ENCODE data around the gene ARHGAP45.
"Not testable (repeated sequence)": the region's sequence is repeated elsewhere in the genome, so short reads cannot be mapped to it uniquely, and the experiment has no call there.

Gene ARHGAP45, protein sequence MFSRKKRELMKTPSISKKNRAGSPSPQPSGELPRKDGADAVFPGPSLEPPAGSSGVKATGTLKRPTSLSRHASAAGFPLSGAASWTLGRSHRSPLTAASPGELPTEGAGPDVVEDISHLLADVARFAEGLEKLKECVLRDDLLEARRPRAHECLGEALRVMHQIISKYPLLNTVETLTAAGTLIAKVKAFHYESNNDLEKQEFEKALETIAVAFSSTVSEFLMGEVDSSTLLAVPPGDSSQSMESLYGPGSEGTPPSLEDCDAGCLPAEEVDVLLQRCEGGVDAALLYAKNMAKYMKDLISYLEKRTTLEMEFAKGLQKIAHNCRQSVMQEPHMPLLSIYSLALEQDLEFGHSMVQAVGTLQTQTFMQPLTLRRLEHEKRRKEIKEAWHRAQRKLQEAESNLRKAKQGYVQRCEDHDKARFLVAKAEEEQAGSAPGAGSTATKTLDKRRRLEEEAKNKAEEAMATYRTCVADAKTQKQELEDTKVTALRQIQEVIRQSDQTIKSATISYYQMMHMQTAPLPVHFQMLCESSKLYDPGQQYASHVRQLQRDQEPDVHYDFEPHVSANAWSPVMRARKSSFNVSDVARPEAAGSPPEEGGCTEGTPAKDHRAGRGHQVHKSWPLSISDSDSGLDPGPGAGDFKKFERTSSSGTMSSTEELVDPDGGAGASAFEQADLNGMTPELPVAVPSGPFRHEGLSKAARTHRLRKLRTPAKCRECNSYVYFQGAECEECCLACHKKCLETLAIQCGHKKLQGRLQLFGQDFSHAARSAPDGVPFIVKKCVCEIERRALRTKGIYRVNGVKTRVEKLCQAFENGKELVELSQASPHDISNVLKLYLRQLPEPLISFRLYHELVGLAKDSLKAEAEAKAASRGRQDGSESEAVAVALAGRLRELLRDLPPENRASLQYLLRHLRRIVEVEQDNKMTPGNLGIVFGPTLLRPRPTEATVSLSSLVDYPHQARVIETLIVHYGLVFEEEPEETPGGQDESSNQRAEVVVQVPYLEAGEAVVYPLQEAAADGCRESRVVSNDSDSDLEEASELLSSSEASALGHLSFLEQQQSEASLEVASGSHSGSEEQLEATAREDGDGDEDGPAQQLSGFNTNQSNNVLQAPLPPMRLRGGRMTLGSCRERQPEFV

DNA sequence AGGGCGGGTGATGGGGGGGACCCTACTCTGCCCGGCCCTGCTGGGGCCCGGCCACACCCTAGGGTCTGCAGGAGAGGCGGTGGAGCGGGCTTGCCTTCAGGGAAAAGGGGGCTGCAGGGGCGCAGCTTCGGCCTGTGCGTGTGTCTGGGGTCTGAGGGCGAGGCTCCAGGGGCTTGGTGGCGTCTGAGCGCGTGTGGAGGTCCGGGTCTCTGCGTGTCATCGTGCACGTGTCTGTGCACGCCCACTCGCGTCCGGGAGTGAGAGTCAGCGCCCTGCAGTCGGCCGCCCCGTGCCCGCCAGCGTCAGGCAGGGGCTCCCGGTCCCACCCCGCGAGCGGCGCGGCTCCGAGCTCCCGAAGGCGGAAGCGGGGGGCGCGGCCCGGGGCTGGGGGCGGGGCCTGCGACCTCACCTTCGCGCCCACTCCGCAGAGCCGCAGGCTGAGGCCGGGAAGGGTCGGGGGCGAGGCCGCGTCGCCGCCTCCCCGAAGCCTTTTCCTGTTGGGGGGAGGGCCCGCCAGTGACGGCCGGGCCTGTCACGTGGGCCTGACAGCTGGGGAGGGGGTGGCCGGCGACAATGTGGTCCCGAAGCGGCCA is at the start of gene ARHGAP45:
TSS of gene ARHGAP45 (plus strand) at position 420 of the 593 bp plus-strand sequence. CDS start 239 bp downstream, outside the sequence.
- DNase-seq (ENCODE audit: low read depth in 2 of 2), result peak; percentile 73 to 82

GRCh38 chr19:1017906-1018305 is 49.1 kb upstream of the ARHGAP45 start:
- DNase-seq (ENCODE audit: low read depth in 2 of 2), result no peak

DNA sequence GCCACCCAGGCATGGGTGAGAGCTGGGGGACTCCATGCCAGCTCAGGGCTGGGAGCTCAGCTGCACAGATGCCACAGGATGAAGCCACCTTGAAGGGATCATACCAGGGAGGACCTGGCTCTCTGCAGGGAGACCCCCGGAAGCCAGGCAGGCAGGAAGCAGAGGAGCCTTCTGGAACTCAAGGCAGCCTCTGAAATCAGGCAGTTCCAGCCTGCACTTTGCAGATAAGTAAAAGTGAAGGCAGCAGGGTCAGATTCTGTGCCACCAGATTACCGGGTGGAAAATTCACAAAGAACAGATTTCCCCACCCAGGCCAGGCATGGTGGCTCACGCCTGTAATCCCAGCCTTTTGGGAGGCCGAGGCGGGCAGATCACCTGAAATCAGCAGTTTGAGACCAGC is 48.6 kb upstream of the ARHGAP45 start:
- no peak for DNase-seq (ENCODE audit: low read depth in 2 of 2)

- DNase-seq (ENCODE audit: low read depth in 2 of 2), result no peak
These were observed 47.9 kb upstream of the ARHGAP45 start for GRCh38 chr19:1018932-1019615.

GRCh38 chr19:1019616-1019961 is 47.4 kb upstream of the ARHGAP45 start:
- DNase-seq (ENCODE audit: low read depth in 2 of 2), result no peak

DNA sequence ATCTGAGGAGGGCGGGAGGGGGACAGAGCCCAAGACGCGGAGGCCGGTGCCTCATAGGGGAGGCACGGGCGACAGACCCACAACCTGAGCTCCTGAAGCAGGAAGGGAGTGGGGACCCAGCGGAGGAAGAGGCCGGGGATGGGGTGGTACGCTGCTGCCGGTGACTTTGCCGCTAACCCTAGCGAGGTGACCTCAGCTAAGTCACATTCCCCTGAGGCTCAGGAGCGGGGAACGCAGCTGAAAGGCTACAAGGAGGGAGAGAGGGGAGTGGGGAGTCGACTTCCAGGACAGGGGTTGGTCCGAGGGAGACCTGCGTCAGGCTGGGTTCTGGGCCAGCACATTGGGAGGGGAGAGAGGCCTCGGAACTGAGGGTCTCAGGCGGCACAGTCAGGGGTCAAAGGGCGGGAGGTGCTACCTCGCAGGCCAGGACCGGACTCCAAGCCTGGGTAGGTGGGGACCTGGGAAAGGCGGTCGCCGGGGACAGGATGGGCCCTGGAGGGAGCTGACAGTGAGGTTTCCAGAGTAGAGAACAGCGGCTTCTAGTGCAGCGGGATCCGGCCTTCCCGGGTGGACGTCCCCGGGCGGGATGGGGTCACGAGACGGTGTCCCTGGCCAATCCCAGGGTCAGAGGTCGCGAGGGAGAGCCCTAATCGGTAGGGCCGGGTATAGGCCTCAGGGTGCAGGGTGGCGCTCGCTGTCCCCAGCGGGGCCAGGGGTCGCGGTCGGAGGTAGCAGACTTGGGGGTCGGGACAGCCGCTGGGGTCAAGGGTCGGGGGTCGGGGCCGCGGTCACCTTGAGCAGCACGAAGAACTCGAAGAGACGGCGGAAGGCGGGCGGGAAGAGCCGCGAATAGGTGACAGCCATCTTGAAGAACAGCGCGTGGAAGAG is 46.7 kb upstream of the ARHGAP45 start:
- peak in 1 of 2 donors; percentile 36 for DNase-seq (ENCODE audit: low read depth in 2 of 2)

DNA sequence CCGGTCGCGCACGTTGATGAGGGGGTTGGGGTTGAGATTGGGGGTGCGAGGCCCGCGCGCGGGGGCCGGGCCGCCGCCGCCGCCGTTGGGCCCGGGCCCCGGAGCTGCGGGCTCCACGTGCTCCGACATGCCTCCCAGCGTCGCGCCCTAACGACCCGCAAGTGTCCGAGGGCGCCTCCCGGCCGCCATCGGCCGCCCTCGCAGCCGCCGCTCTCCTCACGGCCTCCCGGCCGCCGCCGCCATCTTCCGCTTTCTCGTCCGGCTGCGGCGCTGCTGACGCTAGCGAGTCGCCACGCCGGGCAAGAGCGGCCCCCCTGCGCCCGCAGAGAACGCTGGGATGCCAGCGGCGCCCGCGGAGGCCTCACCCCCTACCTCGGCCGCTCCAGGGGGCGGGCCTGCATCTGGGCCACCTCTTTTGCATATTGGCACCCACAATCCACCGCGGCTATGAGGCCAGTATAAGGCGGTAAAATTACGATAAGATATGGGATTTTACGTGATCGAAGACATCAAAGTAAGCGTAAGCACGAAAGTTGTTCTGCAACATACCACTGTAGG is 46.0 kb upstream of the ARHGAP45 start, which contains the start of gene TMEM259:
TSS of gene TMEM259 (minus strand) at position 256 of the 558 bp plus-strand sequence. CDS start at position 129, 127 bp downstream.
- DNase-seq (ENCODE audit: low read depth in 2 of 2), result peak; percentile 94 to 98

GRCh38 chr19:1023883-1024188 is 43.1 kb upstream of the ARHGAP45 start:
- DNase-seq (ENCODE audit: low read depth in 2 of 2), result not testable (repeated sequence)

DNA sequence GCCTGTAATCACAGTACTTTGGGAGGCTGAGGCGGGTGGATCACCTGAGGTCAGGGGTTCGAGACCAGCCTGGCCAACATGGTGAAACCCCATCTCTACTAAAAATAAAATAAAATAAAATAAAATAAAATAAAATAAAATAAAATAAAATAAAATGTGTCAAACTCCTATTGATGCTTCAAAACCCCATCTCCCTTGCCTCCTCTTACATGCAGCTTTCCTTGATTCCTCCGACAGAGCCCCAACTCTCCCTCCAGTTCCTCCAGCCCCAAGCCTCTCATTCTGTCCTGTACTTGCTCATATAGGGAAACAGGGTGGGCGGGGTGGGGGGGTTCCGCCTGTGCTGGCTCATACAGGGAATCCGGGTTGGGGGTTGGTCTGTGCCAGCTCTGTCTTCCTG is 41.9 kb upstream of the ARHGAP45 start:
- DNase-seq (ENCODE audit: low read depth in 2 of 2), result not testable (repeated sequence)

DNA sequence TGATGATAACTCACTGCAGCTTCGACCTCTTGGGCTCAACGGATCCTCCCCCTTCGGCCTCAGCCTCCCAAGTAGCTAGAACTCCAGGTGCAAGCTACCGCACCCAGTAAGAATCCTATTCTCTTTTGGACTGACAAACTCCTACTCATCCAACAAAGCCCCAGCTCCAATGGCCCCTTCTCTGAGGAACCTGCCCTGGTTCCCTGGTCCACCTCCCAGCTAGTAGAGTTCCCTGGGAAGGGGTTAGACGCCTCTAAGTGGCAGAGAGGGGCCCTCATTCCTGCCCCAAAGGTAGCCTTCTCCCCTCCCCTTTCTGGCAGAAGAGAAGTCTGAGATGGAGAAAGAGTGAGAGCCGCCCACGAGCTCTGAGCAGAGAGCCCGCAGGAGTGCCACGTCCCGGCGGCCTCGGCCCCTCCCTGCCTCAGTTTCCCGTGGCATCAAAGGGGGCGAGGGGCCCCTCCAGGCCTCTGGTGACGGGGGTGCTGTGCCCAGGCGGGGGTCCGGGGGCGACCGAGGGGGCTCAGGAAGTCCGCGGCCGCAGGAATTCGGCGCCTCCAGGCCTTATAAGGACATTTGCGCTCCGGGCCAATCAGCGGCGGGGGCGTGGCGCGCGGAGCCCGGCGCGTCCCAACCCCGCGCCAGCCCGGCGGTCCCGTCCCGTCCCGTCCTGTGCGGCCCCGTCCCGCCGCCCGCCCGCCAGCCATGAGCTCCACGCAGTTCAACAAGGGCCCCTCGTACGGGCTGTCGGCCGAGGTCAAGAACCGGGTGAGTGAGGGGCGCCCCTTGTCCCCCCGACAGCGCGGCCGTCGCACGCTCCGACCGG is 40.8 kb upstream of the ARHGAP45 start, which contains the start of gene CNN2:
TSS of gene CNN2 (plus strand) at position 649 of the 823 bp plus-strand sequence. CDS start at position 703, 54 bp downstream.
- peak in 1 of 2 donors; percentile 66 for DNase-seq (ENCODE audit: low read depth in 2 of 2)

GRCh38 chr19:1026783-1027649 is 40.0 kb upstream of the ARHGAP45 start:
- no peak for DNase-seq (ENCODE audit: low read depth in 2 of 2)

DNA sequence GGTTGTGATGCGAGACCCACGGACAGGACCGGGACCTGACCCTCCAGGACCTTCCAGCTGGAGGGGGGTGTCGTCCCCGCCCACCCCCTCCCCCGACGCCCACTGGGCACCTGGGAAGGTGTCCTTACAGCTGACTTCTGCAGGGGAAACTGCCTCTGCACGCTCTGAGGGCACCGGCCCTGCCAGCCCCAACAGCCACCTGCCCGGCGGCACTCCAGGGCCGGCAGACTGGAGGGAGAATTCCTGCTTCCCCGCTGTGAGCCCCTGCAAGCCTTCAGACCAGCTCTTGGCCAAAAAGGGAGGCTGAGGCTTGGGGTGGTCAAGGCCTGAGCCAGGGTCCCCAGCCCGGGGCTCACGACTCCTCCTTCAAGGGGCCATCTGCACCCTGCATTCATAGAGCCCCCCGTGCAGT is 39.3 kb upstream of the ARHGAP45 start:
- DNase-seq (ENCODE audit: low read depth in 2 of 2), result no peak

- peak in 1 of 2 donors; percentile 37 for DNase-seq (ENCODE audit: low read depth in 2 of 2)
These were observed 38.7 kb upstream of the ARHGAP45 start for GRCh38 chr19:1028062-1028926.

GRCh38 chr19:1032264-1032867 is 34.6 kb upstream of the ARHGAP45 start:
- no peak for DNase-seq (ENCODE audit: low read depth in 2 of 2)

DNA sequence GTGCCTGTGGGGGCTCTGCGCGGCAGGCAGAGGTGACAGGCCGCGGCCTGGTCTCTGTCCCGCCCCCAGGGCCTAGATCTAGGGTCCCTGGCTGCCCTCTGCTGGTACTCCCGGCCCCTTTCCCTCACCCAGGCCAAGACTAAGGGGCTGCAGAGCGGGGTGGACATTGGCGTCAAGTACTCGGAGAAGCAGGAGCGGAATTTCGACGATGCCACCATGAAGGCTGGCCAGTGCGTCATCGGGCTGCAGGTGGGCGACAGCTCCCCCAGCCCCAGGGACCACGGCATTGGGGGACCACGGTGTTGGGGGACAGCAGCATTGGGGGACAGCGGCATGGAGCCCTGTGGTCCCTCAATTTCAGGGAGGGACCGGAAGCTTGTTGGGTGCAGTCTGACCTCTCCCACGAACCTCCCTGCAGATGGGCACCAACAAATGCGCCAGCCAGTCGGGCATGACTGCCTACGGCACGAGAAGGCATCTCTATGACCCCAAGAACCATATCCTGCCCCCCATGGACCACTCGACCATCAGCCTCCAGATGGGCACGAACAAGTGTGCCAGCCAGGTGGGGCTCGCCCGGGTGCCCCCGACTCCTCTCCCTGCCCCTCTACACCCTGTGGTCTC is 30.9 kb upstream of the ARHGAP45 start:
- DNase-seq (ENCODE audit: low read depth in 2 of 2), result no peak

GRCh38 chr19:1037621-1038064 is 29.3 kb upstream of the ARHGAP45 start:
- DNase-seq (ENCODE audit: low read depth in 2 of 2), result no peak
